ENCODE results near the gene CTSD. TPM values are rescaled to one million over a fixed set of nuclear protein-coding genes. Genes with fewer than 3 reads are reported as not detected.

The CTSD gene
- total RNA-seq, 1 experiment from 2014 or later = 1,119 TPM

DNA sequence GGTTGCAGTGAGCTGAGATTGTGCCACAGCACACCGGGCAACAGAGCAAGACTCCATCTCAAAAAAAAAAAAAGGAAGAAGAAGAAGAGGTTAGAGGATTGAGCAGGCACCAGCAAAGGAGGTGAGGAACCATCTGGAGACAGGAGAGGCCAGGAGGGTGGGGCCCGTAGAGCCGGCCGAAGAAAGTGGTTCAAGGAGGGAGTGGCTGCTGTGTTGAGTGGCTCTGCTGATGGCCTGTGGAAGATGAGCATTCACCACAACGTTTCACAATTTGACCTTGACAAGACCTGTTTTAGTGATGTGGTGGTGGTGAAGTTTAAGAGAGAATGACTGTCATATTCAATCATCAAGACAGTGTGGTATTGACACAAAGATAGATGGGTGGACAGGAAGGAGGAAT is 6.8 kb upstream of the CTSD start:
- DNase-seq (ENCODE audit: low spot score) = no peak

DNA sequence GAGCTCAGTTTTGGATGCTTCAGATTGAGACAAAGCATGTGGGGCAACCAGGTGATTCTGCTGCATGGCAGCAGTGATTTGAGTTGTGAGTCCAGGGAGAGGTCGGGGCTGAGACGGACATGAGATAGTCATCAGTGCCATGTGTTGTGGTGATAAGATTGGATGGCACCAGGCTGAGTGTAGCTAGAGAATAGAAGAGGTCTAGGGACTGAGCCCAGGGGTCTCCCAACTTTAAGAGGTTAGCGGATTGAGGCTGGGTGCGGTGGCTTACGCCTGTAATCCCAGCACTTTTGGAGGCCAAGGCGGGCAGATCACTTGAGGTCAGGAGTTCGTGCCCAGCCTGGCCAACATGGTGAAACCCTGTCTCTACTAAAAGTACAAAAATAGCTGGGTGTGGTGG is 6.3 kb upstream of the CTSD start:
- DNase-seq (ENCODE audit: low spot score) = no peak

DNA sequence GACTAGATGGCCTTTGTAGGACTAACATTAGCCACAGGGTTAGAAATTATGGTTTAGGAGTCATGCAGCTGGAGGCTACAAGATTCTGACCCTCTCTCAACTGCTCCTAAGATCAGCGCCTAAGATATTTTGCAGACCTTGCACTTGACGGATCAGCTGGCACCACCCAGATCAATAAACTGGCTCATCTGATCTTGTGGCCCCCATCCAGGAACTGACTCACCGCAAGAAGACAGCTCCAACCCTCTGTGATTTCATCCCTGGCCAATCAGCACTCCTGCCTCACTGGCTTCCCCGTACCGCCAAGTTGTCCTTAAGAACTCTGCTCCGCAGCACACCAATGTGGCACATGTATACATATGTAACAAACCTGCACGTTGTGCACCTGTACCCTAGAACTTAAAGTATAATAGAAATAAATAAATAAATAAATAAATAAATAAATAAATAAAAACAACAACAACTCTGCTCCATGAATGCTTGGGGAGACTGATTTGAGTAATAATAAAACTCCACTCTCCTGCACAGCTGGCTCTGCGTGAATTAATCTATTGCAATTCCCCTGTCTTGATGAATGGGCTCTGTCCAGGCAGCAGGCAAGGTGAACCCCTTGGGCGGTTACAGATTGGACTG is 5.7 kb upstream of the CTSD start:
- DNase-seq (ENCODE audit: low spot score) = peak; percentile 60

- no peak for DNase-seq (ENCODE audit: low spot score)
Observed at GRCh38 chr11:1768141-1768469, 4.4 kb upstream of the CTSD start.

- DNase-seq (ENCODE audit: low spot score) = no peak
Observed at GRCh38 chr11:1767399-1768140, 3.8 kb upstream of the CTSD start.

DNA sequence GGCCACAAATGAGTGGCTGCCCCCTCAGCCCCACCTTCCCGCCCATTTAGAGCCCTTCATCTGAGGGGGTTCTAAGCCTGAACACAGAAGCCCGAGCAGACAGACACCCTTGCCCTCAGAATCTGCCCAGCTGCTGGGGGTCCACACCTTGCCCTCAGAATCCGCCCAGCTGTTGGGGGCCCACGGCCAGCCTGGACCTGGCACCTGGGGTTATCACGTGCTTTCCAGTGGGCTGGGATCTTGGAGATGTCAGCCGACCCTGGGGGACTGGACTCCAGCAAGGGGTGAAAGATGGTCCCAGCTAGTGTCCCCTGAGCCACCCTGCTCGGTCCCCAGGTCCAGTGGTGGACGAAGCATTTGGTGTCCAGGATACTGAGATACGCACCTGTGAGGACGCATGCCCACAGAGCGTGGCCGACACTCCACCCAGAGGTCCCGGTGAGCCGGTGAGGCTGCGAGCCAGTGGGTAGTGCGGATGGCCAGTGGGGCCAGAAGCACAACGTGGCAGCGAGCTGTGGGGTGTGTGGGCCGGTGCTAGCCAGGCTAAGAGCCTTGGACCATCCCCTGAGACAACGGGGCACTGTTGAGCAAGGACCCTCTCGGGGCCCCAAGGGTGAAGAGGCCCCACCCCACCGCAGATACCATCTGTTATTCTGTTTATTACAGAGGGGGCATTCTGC is 3.1 kb upstream of the CTSD start:
- DNase-seq (ENCODE audit: low spot score) = no peak

DNA sequence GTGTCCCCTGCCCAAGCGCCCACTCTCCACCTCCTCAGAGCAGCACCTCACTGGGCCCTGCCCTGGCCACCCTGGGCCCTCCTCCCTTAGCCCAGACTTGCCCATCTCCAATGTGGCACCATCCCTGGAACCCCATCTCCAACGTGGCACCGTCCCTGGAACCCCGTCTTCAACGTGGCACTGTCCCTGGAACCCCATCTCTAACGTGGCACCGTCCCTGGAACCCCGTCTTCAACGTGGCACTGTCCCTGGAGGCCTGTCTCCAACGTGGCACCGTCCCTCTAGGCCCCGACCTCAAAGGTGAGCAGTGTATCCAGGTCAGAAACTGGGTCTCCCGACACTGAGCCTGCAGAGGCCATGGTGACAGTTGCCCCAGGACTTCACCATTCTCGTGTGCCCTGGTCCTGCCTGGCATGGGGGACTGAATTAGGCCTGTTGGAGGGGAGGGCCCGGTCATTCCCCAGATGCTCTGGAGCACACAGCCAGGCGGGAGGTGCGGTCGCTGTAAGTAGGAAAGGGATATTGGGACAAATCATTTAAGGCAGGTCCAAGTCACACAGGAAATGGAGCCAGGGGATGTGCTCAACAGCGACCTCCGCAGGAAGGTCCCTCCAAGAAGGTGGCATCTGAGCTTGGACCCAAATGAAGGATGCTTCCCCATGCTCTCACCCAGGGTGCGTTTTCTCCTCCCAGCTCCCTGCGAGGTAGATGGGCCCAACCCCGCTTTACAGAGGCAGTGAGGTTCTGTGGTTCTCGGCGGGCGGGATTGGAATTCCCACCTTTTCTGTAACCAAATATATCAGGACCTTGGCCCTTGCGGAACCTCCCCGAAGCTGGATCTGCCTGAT is 2.4 kb upstream of the CTSD start:
- DNase-seq (ENCODE audit: low spot score) = no peak

DNA sequence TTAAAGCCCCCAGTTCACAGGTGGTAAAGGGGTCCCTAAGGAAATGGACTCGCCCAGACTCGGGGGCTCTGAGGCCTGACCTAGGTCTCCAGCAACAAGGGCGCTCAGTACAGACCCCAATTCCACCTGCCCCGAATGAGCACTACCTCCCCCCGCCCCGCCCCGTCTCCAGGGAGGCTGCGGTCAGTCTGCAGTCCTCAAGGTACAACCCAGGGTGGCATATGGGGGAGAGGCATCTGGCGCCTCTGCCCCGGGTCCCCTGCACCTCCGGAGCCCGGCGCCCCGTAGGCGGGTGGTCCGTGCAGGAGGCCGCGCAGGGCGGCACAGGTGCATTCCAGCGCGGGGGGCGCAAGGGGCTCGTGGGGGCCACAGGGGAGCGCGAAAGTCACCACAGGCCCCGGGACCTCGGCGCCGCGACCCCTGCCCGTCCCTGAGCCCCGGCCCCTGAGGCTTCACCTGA is 361 bp downstream of the CTSD start:
- no peak for DNase-seq (ENCODE audit: low spot score)

DNA sequence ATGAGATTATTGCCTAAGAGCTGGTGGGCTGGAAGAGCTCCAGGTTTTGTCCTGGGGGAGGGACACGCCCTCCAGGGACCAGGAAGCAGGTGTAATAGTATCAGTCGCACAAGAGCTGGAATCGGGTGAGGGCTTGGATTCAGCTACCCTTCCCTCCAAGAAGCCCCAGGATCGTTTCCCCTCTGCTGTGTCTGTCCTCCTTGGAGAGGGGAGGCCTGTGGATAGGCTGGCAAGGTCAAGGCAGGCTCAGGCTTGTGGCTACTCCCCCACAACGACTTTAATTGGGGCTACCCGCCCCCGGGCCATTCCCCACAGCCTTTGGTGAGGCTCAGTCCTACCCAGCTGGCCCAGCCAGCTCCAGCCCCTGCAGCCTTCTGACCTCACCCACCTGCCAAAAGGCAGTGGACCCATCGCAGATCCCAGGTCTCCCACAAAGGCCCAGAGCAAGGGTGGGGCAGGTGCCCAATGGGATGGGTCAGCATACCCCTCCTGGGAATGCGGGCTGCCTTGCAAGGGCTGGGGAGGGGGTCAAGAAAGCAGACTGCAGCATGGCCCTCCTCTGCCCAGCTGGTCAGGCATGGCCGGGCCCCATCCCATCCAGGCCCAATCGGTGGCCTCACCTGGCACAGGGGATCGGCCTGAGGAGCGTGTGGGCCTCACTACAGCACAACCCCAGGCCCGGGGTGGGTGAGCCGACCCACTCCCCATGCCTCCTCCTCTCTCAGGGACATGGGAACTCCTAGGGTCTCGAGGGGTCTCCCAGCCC is 1.0 kb downstream of the CTSD start:
- peak; percentile 81 for DNase-seq (ENCODE audit: low spot score)

- no peak for DNase-seq (ENCODE audit: low spot score)
Observed at GRCh38 chr11:1761857-1762536, 1.7 kb downstream of the CTSD start.

- no peak for DNase-seq (ENCODE audit: low spot score)
Observed at GRCh38 chr11:1761110-1761856, 2.4 kb downstream of the CTSD start.

- DNase-seq (ENCODE audit: low spot score) = peak; percentile 67
Observed at GRCh38 chr11:1760351-1761109, 3.2 kb downstream of the CTSD start.

GRCh38 chr11:1759851-1760220 is 3.9 kb downstream of the CTSD start:
- no peak for DNase-seq (ENCODE audit: low spot score)

DNA sequence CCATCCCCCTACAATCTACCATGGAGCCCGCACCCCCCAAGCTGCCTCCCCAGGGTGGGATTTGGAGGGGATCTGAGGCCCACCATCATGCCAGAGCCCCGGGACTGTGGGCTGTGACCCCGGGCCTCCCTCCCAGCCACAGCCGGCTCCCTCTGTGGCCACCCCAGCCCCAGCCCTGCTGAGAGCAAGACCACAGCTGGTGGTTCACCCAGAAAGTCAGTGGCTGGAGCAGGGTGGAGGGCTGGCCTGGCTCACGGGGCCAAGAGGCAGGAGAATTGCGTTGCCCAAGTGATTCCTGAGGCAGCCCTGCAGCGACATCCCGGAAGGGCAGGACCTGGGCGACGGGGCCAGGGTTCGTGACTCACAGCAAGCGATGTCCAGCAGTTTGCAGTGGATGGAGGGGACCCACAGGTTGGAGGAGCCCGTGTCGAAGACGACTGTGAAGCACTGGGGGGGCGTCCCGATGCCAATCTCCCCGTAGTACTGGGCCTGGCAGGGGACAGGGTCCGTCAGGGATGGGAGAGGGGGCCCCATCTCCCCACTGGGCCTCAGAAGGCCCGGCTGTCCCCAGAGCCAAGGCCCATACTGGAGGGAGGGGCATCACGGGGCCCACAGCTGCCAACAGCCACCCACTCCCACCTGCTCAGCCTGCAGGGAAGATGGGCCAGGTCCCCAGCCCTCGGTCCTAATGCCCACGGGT is 4.4 kb downstream of the CTSD start:
- DNase-seq (ENCODE audit: low spot score) = no peak

GRCh38 chr11:1758611-1759150 is 5.0 kb downstream of the CTSD start:
- no peak for DNase-seq (ENCODE audit: low spot score)

DNA sequence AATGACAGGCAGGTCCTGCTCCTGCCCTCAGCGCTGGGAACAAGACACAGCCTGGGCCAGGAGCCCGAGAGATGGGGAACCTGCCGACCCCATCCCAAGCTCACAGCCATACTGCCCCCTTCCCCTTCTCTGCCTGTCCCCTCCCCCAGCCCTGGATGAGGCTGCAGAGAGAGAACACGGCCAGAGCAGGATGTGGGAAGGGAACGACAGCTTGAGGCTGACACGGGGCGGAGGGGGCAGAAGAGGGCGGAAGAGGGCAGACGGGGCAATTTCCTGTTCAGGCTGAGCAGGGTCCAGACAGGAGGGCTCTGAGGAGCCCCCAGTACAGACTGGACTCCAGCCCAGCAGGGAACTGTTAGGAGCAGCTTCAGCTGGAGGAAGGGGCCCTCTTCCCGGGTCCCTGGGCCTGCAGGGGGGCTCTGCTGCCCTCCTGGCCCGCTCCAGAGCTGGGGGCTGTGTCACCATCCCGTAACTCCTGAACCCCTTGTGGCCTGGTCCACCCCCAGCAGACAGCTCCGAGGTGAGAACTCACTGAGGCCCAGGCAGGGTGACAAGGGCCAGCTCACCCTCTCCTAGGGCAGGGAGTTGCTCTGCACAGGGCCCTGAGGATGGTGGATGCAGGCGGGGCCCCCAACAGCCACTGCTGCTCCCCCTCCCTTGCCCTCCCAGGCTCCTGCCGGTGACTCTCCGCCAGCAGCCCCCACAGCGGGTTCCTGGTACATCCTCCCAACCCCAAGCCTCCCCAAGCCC is 5.7 kb downstream of the CTSD start:
- DNase-seq (ENCODE audit: low spot score) = no peak

All from HT-29 (cell line).